Activated naive CD4-positive, alpha-beta T cell treated with anti-CD3 and anti-CD28 coated beads, Interleukin-2, amount 50 U/mL, for 72 hours (primary cell): ENCODE data around the gene C19orf44. TPM values are rescaled to one million over a fixed set of nuclear protein-coding genes. Genes with fewer than 3 reads are reported as not detected.

Experiments used
- total RNA-seq, 2 donors: library from RNA; stranded (reverse); gene quantifications; one replicate each; pipeline ENCODE4 v1.2.3, GENCODE V29; 2022

C19orf44 gene
- total RNA-seq, 2 donors from 2014 or later = 3.1 to 4.3 TPM

Other genes with a start within 250 kb of the C19orf44 start
- under 1 TPM; 0.56 to 0.57 TPM for gene KLF2, start 171.6 kb upstream of the C19orf44 start, total RNA-seq
- gene EPS15L1, start 24.4 kb upstream of the C19orf44 start, total RNA-seq = 10 to 100 TPM; 35.0 to 43.8 TPM
- not detected for gene CALR3, start 227 bp upstream of the C19orf44 start, total RNA-seq
- 100 to 1,000 TPM in 1 of 2 donors, 10 to 100 TPM in 1; 54.9 to 117 TPM for gene CHERP, start 46.0 kb downstream of the C19orf44 start, total RNA-seq
- 10 to 100 TPM; 39.5 to 58.2 TPM for gene SLC35E1, start 76.0 kb downstream of the C19orf44 start, total RNA-seq
- 10 to 100 TPM; 24.1 TPM for gene MED26, start 131.8 kb downstream of the C19orf44 start, total RNA-seq
- gene SMIM7, start 163.8 kb downstream of the C19orf44 start, total RNA-seq = 10 to 100 TPM; 44.0 to 45.8 TPM
- 1 to 10 TPM; 1.6 to 2.5 TPM for gene TMEM38A, start 164.7 kb downstream of the C19orf44 start, total RNA-seq
- gene NWD1, start 223.5 kb downstream of the C19orf44 start, total RNA-seq = not detected